NCI-H446 treated with DMSO at 0.1 percent for 48 hours (cell line): ENCODE data around the gene FRAT1.

ENCODE experiments used
- DNase-seq: peaks from one replicate; lab custom pipeline; 2025; lab: John Stamatoyannopoulos, UW

The FRAT1 gene

GRCh38 chr10:97365761-97366351 lies 46.8 kb downstream of the FRAT1 start:
- no peak for DNase-seq

GRCh38 chr10:97366572-97366971 lies 47.5 kb downstream of the FRAT1 start:
- DNase-seq, result no peak

- no peak for DNase-seq
Observed at GRCh38 chr10:97367126-97367649, 48.1 kb downstream of the FRAT1 start.
